HepG2 (cell line): Measurements from ENCODE around the gene DNALI1. TPM values are rescaled to one million over a fixed set of nuclear protein-coding genes. Genes with fewer than 3 reads are reported as not detected.

Experiments used
- AGO2 ChIP-seq: fragments of 200-400 bp; formaldehyde crosslinking; optimal IDR thresholded peaks from 2 replicates; pipeline ENCODE3; 2017; ENCODE audit warnings: mild to moderate bottlenecking, low read depth, low read length, moderate library complexity
- ATF7-NPFF ChIP-seq: sonication (generic); formaldehyde crosslinking; IDR thresholded peaks from 2 replicates; pipeline ENCODE4 v1.8.1; 2023; ENCODE audit warnings: mild to moderate bottlenecking, low read depth, missing genetic modification reagents, moderate library complexity
- DMTF1 ChIP-seq: sonication (generic); formaldehyde crosslinking; IDR thresholded peaks from 2 replicates; pipeline ENCODE4 v1.4.0; 2020; ENCODE audit warnings: mild to moderate bottlenecking, missing genetic modification reagents
- DNMT1 ChIP-seq: sonication (generic); formaldehyde crosslinking; IDR thresholded peaks from 2 replicates; pipeline ENCODE4 v1.5.1; 2020; ENCODE audit warnings: mild to moderate bottlenecking, missing genetic modification reagents
- EED ChIP-seq: sonication (generic); formaldehyde crosslinking; IDR thresholded peaks from 2 replicates; pipeline ENCODE4 v1.5.0; 2020; ENCODE audit warnings: mild to moderate bottlenecking, missing genetic modification reagents
- KDM5A ChIP-seq: fragments of 200-600 bp; sonication (generic); IDR thresholded peaks from 2 replicates; pipeline ENCODE4 v1.7.0; 2018; ENCODE audit warnings: antibody characterized with exemption, mild to moderate bottlenecking, low read length, borderline replicate concordance
- KLF9 ChIP-seq: IDR thresholded peaks from 2 replicates; pipeline ENCODE4 v1.6.1; 2016; ENCODE audit warnings: low read depth
- MAX ChIP-seq: IDR thresholded peaks from 2 replicates; pipeline ENCODE4 v1.6.1; 2012; ENCODE audit warnings: inconsistent platforms
- MBNL3 ChIP-seq: fragments of 250-450 bp; sonication (Bioruptor Pico); conservative IDR thresholded peaks from 2 replicates; pipeline ENCODE4 v1.8.0; 2022; ENCODE audit warnings: mild to moderate bottlenecking, inconsistent platforms
- ONECUT2 ChIP-seq: sonication (generic); formaldehyde crosslinking; IDR thresholded peaks from 2 replicates; pipeline ENCODE4 v1.4.0; 2020; ENCODE audit warnings: missing genetic modification reagents
- RORA ChIP-seq: sonication (generic); formaldehyde crosslinking; IDR thresholded peaks from 2 replicates; pipeline ENCODE4 v1.5.0; 2020; ENCODE audit warnings: mild to moderate bottlenecking, missing genetic modification reagents, moderate library complexity
- SMYD3 ChIP-seq: sonication (generic); formaldehyde crosslinking; IDR thresholded peaks from 2 replicates; pipeline ENCODE4 v1.8.1; 2023; ENCODE audit warnings: mild to moderate bottlenecking, missing genetic modification reagents
- TBP ChIP-seq: sonication (generic); formaldehyde crosslinking; IDR thresholded peaks from 2 replicates; pipeline ENCODE4 v1.5.0; 2020; ENCODE audit warnings: missing genetic modification reagents
- ZBTB8A ChIP-seq: sonication (generic); formaldehyde crosslinking; IDR thresholded peaks from 2 replicates; pipeline ENCODE4 v1.4.0; 2020; ENCODE audit warnings: mild to moderate bottlenecking, low read depth, missing genetic modification reagents, borderline replicate concordance
- ZFP41 ChIP-seq: sonication (generic); formaldehyde crosslinking; IDR thresholded peaks from 2 replicates; pipeline ENCODE4 v1.4.0; 2020; ENCODE audit warnings: mild to moderate bottlenecking, missing genetic modification reagents, borderline replicate concordance
- ZNF180 ChIP-seq: sonication (generic); formaldehyde crosslinking; IDR thresholded peaks from 2 replicates; pipeline ENCODE4 v1.4.0; 2020; ENCODE audit warnings: low read depth, missing genetic modification reagents, borderline replicate concordance
- ZNF335 ChIP-seq: sonication (generic); formaldehyde crosslinking; IDR thresholded peaks from 2 replicates; pipeline ENCODE4 v1.4.0; 2020; ENCODE audit warnings: missing genetic modification reagents
- ZNF468 ChIP-seq: sonication (generic); formaldehyde crosslinking; IDR thresholded peaks from 2 replicates; pipeline ENCODE4 v1.8.0; 2022; ENCODE audit warnings: mild to moderate bottlenecking, moderate library complexity, missing genetic modification reagents
- ZNF496 ChIP-seq: sonication (generic); formaldehyde crosslinking; IDR thresholded peaks from 2 replicates; pipeline ENCODE4 v1.8.1; 2023; ENCODE audit warnings: mild to moderate bottlenecking, moderate library complexity, missing genetic modification reagents; ENCODE audit not compliant: insufficient replicate concordance
- ZNF792 ChIP-seq: IDR thresholded peaks from 2 replicates; pipeline ENCODE4 v1.6.1; 2016
- polyA plus RNA-seq, 8 experiments: library from polyadenylated mRNA; depleted of rRNA in 3 of 8; stranded (reverse) in 7 of 8; unstranded in 1 of 8; fragments of >200 nt; fragmentation: Illumina TruSeq in 4 of 8; extraction: Trizol in 4 of 8; gene quantifications; 2 replicates each; pipeline versions ENCODE4 v1.2.1 to v1.2.3, GENCODE V29; 2011 to 2016; ENCODE audit warnings: low read depth in 4 of 8, missing spikeins in 1 of 8, mixed read lengths in 1 of 8; ENCODE audit not compliant: insufficient read depth in 1 of 8
- total RNA-seq, 5 experiments: library from RNA; depleted of rRNA; stranded (reverse); fragments of >200 nt; fragmentation: Illumina TruSeq; extraction: Trizol; gene quantifications; 2 replicates each; pipeline ENCODE4 v1.2.3, GENCODE V29; 2016; ENCODE audit warnings: low read depth in 1 of 5
- TF ChIP-seq, protein P1 (sequence below): sonication (generic); formaldehyde crosslinking; IDR thresholded peaks from 2 replicates; pipeline ENCODE4 v1.8.0; 2022; ENCODE audit warnings: mild to moderate bottlenecking, missing genetic modification reagents; ENCODE audit not compliant: insufficient replicate concordance
- TF ChIP-seq, protein P2 (sequence below): IDR thresholded peaks from 2 replicates; pipeline ENCODE4 v1.6.1; 2018; ENCODE audit warnings: missing genetic modification reagents
- TF ChIP-seq, protein P3 (sequence below): sonication (generic); formaldehyde crosslinking; IDR thresholded peaks from 2 replicates; pipeline ENCODE4 v1.5.1; 2020; ENCODE audit warnings: mild to moderate bottlenecking, moderate library complexity, missing genetic modification reagents

The DNALI1 gene
- total and polyA plus RNA-seq, 2 of the 13 experiments (the other 11 are each of a cell fraction or from before 2014, with no cell fraction given), result 0.42 to 0.70 TPM

GRCh38 chr1:37595440-37596181 is 38.9 kb downstream of the DNALI1 start, which contains the start of gene GNL2 (continued):
- TF ChIP-seq ZBTB8A, result no peak
- no peak for TF ChIP-seq ZNF468 (CRISPR knock-in tag)
- TF ChIP-seq TBP (CRISPR knock-in tag), result no peak
- no peak for TF ChIP-seq AGO2
- no peak for TF ChIP-seq ZNF792
- TF ChIP-seq, protein P1, sequence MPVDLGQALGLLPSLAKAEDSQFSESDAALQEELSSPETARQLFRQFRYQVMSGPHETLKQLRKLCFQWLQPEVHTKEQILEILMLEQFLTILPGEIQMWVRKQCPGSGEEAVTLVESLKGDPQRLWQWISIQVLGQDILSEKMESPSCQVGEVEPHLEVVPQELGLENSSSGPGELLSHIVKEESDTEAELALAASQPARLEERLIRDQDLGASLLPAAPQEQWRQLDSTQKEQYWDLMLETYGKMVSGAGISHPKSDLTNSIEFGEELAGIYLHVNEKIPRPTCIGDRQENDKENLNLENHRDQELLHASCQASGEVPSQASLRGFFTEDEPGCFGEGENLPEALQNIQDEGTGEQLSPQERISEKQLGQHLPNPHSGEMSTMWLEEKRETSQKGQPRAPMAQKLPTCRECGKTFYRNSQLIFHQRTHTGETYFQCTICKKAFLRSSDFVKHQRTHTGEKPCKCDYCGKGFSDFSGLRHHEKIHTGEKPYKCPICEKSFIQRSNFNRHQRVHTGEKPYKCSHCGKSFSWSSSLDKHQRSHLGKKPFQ (CRISPR knock-in tag), result no peak
- no peak for TF ChIP-seq DMTF1 (CRISPR knock-in tag)
- TF ChIP-seq KLF9 (CRISPR knock-in tag), result 0 out of 2 replicates have a peak, but pooled peaks have one; percentile 48
- TF ChIP-seq ZFP41 (CRISPR knock-in tag), result no peak
- no peak for TF ChIP-seq MBNL3 (CRISPR knock-in tag)
- TF ChIP-seq MAX, result peak; percentile 99
- TF ChIP-seq SMYD3, result no peak
- TF ChIP-seq, protein P2, sequence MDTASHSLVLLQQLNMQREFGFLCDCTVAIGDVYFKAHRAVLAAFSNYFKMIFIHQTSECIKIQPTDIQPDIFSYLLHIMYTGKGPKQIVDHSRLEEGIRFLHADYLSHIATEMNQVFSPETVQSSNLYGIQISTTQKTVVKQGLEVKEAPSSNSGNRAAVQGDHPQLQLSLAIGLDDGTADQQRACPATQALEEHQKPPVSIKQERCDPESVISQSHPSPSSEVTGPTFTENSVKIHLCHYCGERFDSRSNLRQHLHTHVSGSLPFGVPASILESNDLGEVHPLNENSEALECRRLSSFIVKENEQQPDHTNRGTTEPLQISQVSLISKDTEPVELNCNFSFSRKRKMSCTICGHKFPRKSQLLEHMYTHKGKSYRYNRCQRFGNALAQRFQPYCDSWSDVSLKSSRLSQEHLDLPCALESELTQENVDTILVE, result no peak
- TF ChIP-seq DNMT1 (CRISPR knock-in tag), result no peak
- 0 out of 2 replicates have a peak, but pooled peaks have one; percentile 74 for TF ChIP-seq EED
- peak; percentile 82 for TF ChIP-seq ATF7-NPFF
- no peak for TF ChIP-seq ONECUT2 (CRISPR knock-in tag)
- TF ChIP-seq ZNF496, result no peak
- peak; percentile 86 for TF ChIP-seq KDM5A
- TF ChIP-seq RORA (CRISPR knock-in tag), result no peak
- TF ChIP-seq ZNF335 (CRISPR knock-in tag), result no peak
- TF ChIP-seq ZNF180 (CRISPR knock-in tag), result no peak
- TF ChIP-seq, protein P3, sequence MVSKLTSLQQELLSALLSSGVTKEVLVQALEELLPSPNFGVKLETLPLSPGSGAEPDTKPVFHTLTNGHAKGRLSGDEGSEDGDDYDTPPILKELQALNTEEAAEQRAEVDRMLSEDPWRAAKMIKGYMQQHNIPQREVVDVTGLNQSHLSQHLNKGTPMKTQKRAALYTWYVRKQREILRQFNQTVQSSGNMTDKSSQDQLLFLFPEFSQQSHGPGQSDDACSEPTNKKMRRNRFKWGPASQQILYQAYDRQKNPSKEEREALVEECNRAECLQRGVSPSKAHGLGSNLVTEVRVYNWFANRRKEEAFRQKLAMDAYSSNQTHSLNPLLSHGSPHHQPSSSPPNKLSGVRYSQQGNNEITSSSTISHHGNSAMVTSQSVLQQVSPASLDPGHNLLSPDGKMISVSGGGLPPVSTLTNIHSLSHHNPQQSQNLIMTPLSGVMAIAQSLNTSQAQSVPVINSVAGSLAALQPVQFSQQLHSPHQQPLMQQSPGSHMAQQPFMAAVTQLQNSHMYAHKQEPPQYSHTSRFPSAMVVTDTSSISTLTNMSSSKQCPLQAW (CRISPR knock-in tag), result peak; percentile 70
